HG03060 (cell line): ENCODE data around the gene LMO7.
"Not testable (repeated sequence)": the region's sequence is repeated elsewhere in the genome, so short reads cannot be mapped to it uniquely, and the experiment has no call there.

ENCODE experiments used
- ATAC-seq: cut with Tn5 transposase; IDR thresholded peaks from one replicate; pipeline ENCODE4 v1.9.1; 2021; ENCODE audit warnings: low read depth, moderate number of reproducible peaks; ENCODE audit not compliant: unreplicated experiment

The LMO7 gene

GRCh38 chr13:75645141-75645540 lies 9.0 kb downstream of the LMO7 start:
- ATAC-seq = no peak

GRCh38 chr13:75647126-75647784 lies 11.1 kb downstream of the LMO7 start:
- peak; percentile 79 for ATAC-seq

- ATAC-seq = no peak
These were observed 12.3 kb downstream of the LMO7 start for GRCh38 chr13:75648446-75648845.

- no peak for ATAC-seq
These were observed 14.9 kb downstream of the LMO7 start for GRCh38 chr13:75651013-75651412.

GRCh38 chr13:75652726-75653125 lies 16.6 kb downstream of the LMO7 start:
- no peak for ATAC-seq

- ATAC-seq = no peak
These were observed 20.4 kb downstream of the LMO7 start for GRCh38 chr13:75656425-75656989.

GRCh38 chr13:75657111-75657510 lies 21.0 kb downstream of the LMO7 start:
- no peak for ATAC-seq

GRCh38 chr13:75660694-75661093 lies 24.6 kb downstream of the LMO7 start:
- peak; percentile 38 for ATAC-seq

- ATAC-seq = no peak
These were observed 25.3 kb downstream of the LMO7 start for GRCh38 chr13:75661443-75661842.

- ATAC-seq = no peak
These were observed 30.7 kb downstream of the LMO7 start for GRCh38 chr13:75666646-75667351.

- ATAC-seq = no peak
These were observed 33.6 kb downstream of the LMO7 start for GRCh38 chr13:75669706-75670105.

- ATAC-seq = no peak
These were observed 34.4 kb downstream of the LMO7 start for GRCh38 chr13:75670496-75670895.

- ATAC-seq = no peak
These were observed 39.3 kb downstream of the LMO7 start for GRCh38 chr13:75675421-75675820.

- no peak for ATAC-seq
These were observed 43.3 kb downstream of the LMO7 start for GRCh38 chr13:75679459-75679858.

- not testable (repeated sequence) for ATAC-seq
These were observed 44.1 kb downstream of the LMO7 start for GRCh38 chr13:75680251-75680650.

GRCh38 chr13:75682326-75682725 lies 46.2 kb downstream of the LMO7 start:
- ATAC-seq = no peak

GRCh38 chr13:75685239-75685697 lies 49.1 kb downstream of the LMO7 start:
- no peak for ATAC-seq

GRCh38 chr13:75687150-75687763 lies 51.1 kb downstream of the LMO7 start:
- no peak for ATAC-seq

GRCh38 chr13:75689686-75690085 lies 53.6 kb downstream of the LMO7 start:
- ATAC-seq = no peak

- ATAC-seq = no peak
These were observed 54.5 kb downstream of the LMO7 start for GRCh38 chr13:75690607-75691006.

GRCh38 chr13:75691183-75691582 lies 55.1 kb downstream of the LMO7 start:
- ATAC-seq = no peak
